ENCODE data around the gene IMPA2. TPM values are rescaled to one million over a fixed set of nuclear protein-coding genes. Genes with fewer than 3 reads are reported as not detected.

The IMPA2 gene
- total RNA-seq, 4 donors from 2014 or later = 28.5 to 61.7 (median 31.6) TPM

DNA sequence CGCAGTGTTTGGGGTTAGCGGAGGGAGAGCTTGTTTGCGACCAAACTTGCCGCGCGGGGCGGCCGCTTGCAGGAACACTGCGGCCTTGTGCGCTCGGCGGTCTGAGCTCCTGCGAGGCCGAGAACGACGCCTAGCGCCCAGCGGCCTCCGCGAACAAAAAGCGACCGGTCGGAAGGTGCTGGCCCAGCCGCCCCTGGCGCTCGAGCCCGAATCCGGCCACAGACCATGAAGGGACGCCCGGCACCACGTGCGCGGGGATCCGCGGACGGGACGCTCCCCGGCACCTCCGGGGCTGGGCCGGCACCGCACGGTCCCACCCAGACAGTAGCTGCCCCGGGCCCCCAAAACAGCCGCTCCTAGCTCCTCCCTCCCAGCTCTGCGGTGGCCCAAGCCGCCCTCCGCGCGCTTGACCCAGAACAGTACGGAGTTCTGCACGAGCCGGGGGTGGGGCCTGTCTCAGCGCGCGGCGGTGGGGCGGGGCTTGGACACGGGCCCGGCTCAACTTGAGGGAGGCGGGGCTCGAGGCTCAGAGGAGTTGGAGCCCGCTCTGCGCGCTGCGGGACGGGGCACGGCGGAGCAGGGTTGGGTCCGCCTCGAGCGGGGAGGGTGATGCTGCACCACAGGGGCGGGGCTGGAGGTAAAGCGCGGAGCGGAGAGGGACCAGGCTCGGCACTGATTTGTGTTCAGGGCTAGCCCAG lies 664 bp upstream of the IMPA2 start:
- intact Hi-C loops (cut with DNase I; ENCODE audit: low total_unique reads) = loop anchor here (2.0 kb wide), 1 partner anchor 34 kb away; no protein-coding TSS in a partner anchor
- peak; percentile 99 for DNase-seq
- no peaks in the 10 kb centered on the region for H3K36me3 ChIP-seq
- no peaks in the 10 kb centered on the region for H3K9me3 ChIP-seq
- H3K27ac ChIP-seq = peak overlapping the region; percentile 94 to 97
- no peaks in the 10 kb centered on the region for H3K27me3 ChIP-seq
- H3K4me3 ChIP-seq = peak overlapping the region; percentile 68 to 74
- TF ChIP-seq CTCF (IDR thresholded peaks at IDR 0.05) (peak in 2 of 4 experiments; percentile 17 to 38), POLR2A (IDR thresholded peaks at IDR 0.05) (peak; percentile 72 to 92)
- peaks cover 0 to 4% of the 10 kb centered on the region in 2 donors for H3K4me1 ChIP-seq

DNA sequence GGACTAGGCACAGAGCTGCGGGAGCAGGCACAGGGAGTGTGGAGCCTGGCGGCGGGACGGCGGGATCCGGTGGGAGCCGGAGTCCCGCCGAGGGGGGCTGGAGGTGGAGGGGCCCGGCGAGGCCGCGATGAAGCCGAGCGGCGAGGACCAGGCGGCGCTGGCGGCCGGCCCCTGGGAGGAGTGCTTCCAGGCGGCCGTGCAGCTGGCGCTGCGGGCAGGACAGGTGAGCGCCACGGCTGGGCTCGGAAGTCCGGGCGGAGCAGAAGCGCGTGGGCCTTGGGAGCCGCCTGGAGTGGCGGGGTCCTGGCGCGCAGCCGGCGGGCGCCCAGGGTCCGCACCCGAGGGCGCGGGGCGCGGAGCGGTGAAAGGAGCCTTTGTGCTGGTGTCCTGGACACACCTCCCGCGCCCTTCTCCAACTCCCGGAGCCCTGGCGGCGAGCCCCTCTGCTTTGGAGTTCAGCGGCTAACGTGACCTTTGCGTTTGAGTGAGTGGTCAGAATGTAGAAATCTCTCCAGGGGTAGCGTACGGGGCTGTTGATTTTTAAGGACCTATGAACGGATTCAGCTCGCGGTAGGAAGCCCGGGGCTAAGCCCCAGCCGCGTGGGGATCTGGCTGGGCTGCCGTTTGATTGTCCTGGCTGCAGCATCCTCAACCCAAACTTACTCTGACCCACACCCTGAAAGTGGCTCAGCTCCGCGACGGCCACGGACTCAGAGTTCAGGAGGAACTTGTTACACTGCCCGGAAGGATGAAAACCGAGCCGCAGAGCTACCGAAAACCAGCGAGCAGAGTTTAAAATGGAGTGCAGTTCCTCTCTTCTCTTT lies 448 bp downstream of the IMPA2 start:
- H3K27me3 ChIP-seq = no peaks in the 10 kb centered on the region
- H3K9me3 ChIP-seq = no peaks in the 10 kb centered on the region
- DNase-seq = peak; percentile 42 to 57
- TF ChIP-seq POLR2A (IDR thresholded peaks at IDR 0.05) (peak; percentile 44 to 80), CTCF (IDR thresholded peaks at IDR 0.05) (peak in 1 of 4 experiments; percentile 15)
- H3K4me1 ChIP-seq = peaks cover 0 to 4% of the 10 kb centered on the region in 2 donors
- H3K4me3 ChIP-seq = peak overlapping the region; percentile 51 to 74
- H3K36me3 ChIP-seq = no peaks in the 10 kb centered on the region
- intact Hi-C loops (cut with DNase I; ENCODE audit: low total_unique reads) = loop anchor here (2.0 kb wide), 1 partner anchor 35 kb away; no protein-coding TSS in a partner anchor
- peak overlapping the region; percentile 87 to 97 for H3K27ac ChIP-seq

GRCh38 chr18:11982981-11983380 lies 1.7 kb downstream of the IMPA2 start:
- no peaks in the 10 kb centered on the region for H3K9me3 ChIP-seq
- TF ChIP-seq CTCF (IDR thresholded peaks at IDR 0.05) = no peak
- TF ChIP-seq POLR2A (IDR thresholded peaks at IDR 0.05) = no peak
- intact Hi-C loops (cut with DNase I; ENCODE audit: low total_unique reads) = no loop called here
- peaks cover 0 to 4% of the 10 kb centered on the region in 2 donors for H3K4me1 ChIP-seq
- peak overlapping the region; percentile 23 to 97 for H3K27ac ChIP-seq
- no peak overlapping the region for H3K4me3 ChIP-seq
- no peaks in the 10 kb centered on the region for H3K36me3 ChIP-seq
- DNase-seq = no peak
- H3K27me3 ChIP-seq = no peaks in the 10 kb centered on the region

GRCh38 chr18:11983592-11983991 lies 2.3 kb downstream of the IMPA2 start:
- intact Hi-C loops (cut with DNase I; ENCODE audit: low total_unique reads) = no loop called here
- Histone ChIP-seq H3K36me3 (no peaks in the 10 kb centered on the region), H3K27ac (no peak overlapping the region), H3K27me3 (no peaks in the 10 kb centered on the region), H3K4me3 (no peak overlapping the region), H3K4me1 (peaks cover 0 to 4% of the 10 kb centered on the region in 2 donors), H3K9me3 (no peaks in the 10 kb centered on the region)
- DNase-seq = no peak
- TF ChIP-seq POLR2A (IDR thresholded peaks at IDR 0.05) = no peak
- no peak for TF ChIP-seq CTCF (IDR thresholded peaks at IDR 0.05)

DNA sequence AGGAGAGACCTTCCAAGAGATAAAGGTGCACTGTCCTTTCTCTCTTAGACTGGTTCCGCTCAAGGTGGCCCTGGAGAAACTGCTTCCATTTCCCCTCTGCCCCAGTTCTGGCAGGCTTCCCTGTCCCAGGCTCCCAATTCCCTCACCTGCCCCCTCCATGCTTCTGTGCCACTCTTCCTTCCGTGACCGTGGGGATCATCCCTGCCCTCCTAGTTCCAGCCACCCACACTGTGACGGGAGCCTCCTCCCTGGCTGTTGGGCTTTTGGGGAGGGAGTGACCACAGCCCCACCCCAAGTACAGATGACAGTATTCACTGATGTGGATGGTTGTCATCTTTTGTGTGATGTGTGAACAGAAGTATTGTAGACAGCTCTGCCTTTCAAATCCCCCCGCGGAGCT lies 2.8 kb downstream of the IMPA2 start:
- TF ChIP-seq POLR2A (IDR thresholded peaks at IDR 0.05) (no peak), CTCF (IDR thresholded peaks at IDR 0.05) (no peak)
- intact Hi-C loops (cut with DNase I; ENCODE audit: low total_unique reads) = no loop called here
- no peak for DNase-seq
- H3K36me3 ChIP-seq = no peaks in the 10 kb centered on the region
- no peaks in the 10 kb centered on the region for H3K27me3 ChIP-seq
- H3K9me3 ChIP-seq = no peaks in the 10 kb centered on the region
- no peak overlapping the region for H3K4me3 ChIP-seq
- no peak overlapping the region for H3K27ac ChIP-seq
- peaks cover 0 to 4% of the 10 kb centered on the region in 2 donors for H3K4me1 ChIP-seq

Measured in uterus (tissue), 4 donors.